Fibroblast of mammary gland (primary cell): ENCODE results near the gene PTPRK.

Source experiments
- DNase-seq: peaks from one replicate; pipeline ENCODE4 v3.0.0-alpha.2; 2010; ENCODE audit warnings: low read depth
- H3K4me3 ChIP-seq: 2 replicates; pipeline ENCODE4 v1.5.1; 2011; ENCODE audit warnings: low read depth, mild to moderate bottlenecking, low read length, moderate library complexity; ENCODE audit not compliant: control insufficient read depth
- CTCF ChIP-seq: conservative IDR thresholded peaks from 2 replicates; pipeline ENCODE4 v1.5.1; 2011; ENCODE audit warnings: low read depth, low read length, inconsistent platforms; ENCODE audit not compliant: control insufficient read depth, insufficient read depth

Gene PTPRK

GRCh38 chr6:128209771-128210170 is 310.6 kb downstream of the PTPRK start:
- peak; percentile 69 for DNase-seq
- H3K4me3 ChIP-seq, result no peak overlapping the region
- TF ChIP-seq CTCF, result no peak

DNA sequence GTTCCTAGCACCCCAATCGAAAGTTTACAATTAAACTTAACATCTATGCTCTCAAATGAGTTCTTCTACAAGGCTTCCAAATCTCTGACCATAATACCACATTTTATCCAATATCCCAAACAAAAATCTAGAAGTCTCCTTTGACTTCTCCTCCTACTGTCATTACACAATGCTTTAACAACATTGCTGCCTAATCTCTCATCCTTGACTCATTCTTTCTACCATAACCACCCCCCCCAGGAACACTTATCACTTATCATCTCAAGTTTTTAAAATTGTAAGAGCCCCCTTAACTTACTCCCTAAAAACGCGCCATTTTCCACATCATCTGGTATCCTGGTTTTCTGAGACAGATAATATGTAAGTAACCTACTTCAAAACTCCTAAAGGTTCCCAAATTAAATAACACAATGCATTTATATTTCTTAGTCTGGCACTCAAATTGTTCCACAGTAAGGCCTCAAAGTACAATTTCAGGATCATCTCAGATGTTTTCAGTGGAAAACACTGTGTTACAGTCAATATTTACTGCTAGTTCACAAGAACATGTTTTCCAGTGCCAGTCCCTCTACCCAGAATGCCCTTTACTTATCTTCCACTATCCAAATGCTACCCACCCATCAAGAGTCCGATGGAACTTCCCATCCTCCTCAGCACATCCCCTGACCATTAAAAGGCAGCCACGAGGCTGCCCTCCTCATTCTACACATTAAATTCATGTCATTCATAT is 311.4 kb downstream of the PTPRK start:
- DNase-seq, result peak; percentile 66
- H3K4me3 ChIP-seq, result no peak overlapping the region
- no peak for TF ChIP-seq CTCF

DNA sequence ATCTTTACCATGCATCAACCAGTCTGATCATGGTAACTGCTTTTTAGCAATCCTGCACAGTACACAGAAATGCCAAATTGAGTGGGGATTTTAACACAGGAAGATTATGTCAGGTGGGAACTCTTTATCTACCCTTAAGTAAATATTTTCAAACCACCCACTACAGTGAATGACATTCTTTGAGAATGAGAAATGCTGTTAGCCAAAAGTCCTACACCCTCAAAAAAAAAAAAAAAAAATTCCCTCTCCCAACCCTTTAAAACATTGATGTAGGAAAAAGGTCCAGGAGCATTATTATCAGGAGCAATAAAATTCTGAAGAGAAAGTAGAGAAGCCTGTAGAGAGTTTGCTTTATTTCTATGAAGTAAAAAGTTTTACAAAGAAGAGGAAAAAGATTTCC is 312.3 kb downstream of the PTPRK start:
- no peak for TF ChIP-seq CTCF

GRCh38 chr6:128206610-128207426 is 313.6 kb downstream of the PTPRK start:
- no peak for TF ChIP-seq CTCF
- no peak for DNase-seq
- no peak overlapping the region for H3K4me3 ChIP-seq

More for the DNA sequence above, 312.3 kb downstream of the PTPRK start:
- DNase-seq, result peak; percentile 12
- no peak overlapping the region for H3K4me3 ChIP-seq

- no peak for TF ChIP-seq CTCF
- DNase-seq, result peak; percentile 11
- H3K4me3 ChIP-seq, result no peak overlapping the region
These were observed 315.8 kb downstream of the PTPRK start for GRCh38 chr6:128204616-128205015.

DNA sequence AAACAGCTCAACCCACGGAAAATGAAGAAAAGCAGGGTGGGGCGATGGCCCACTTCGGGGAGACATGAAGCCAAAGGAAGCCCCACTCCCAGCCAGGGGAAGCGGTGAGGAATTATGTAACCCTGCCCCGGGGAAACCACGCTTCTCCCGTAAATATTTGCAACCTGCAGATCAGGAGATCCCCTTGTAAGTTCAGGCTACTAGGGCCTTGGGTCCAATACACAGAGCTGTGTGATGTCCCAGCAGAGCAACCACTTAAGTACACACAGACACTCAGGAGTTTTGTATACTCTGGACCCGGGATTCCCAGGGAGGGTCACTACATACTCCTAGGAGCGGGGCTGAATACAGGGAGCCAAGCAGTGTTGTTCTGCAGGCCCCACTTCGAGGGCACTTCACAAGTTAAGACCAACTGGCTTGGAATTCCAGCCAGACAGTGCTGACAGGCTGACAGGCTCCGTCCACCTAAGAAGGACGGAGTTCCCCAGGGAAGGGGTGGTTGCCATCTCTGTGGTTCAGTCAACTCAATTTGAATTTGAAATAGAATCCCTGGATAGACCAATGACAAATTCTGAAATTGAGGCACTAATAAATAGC is 318.1 kb downstream of the PTPRK start:
- DNase-seq, result no peak
- TF ChIP-seq CTCF, result no peak
- H3K4me3 ChIP-seq, result no peak overlapping the region
